B cell (primary cell): ENCODE measurements around the gene RBM23. TPM values are rescaled to one million over a fixed set of nuclear protein-coding genes. Genes with fewer than 3 reads are reported as not detected.

ENCODE experiments used
- ATAC-seq: fragments of 200-7000 bp; cut with Tn5 transposase; one replicate; pipeline ENCODE4 v1.10.0; 2021; ENCODE audit warnings: low read depth, mild to moderate bottlenecking, moderate number of reproducible peaks, moderate library complexity
- CTCF ChIA-PET: fragments of 350-600 bp; sonication (Branson Sonifier 250); formaldehyde crosslinking; loops from one replicate; lab custom pipeline; 2021; ENCODE audit warnings: antibody characterized with exemption, inconsistent platforms; lab: Charles Lee
- POLR2A ChIA-PET: fragments of 350-600 bp; sonication (Branson Sonifier 250); formaldehyde crosslinking; loops from one replicate; lab custom pipeline; 2021; ENCODE audit warnings: antibody characterized with exemption; lab: Charles Lee
- DNase-seq: peaks from one replicate; pipeline ENCODE4 v3.0.0; 2013
- H2AFZ ChIP-seq: 2 replicates; pipeline ENCODE4 v1.6.1; 2012; ENCODE audit warnings: mild to moderate bottlenecking, low read depth, low read length; ENCODE audit not compliant: insufficient read depth, poor library complexity, severe bottlenecking
- H3K27ac ChIP-seq, 2 donors: 1 replicate in 1 of 2; 2 replicates in 1 of 2; pipeline ENCODE4 v1.5.1; 2012 to 2013; ENCODE audit warnings: low read length in 2 of 2, mild to moderate bottlenecking in 2 of 2, moderate library complexity in 1 of 2
- H3K27me3 ChIP-seq, 4 experiments: fragments of 200-600 bp in 1 of 4; sonication (generic) in 1 of 4; replicated peaks in 1 of 4; 1 replicate in 2 of 4; 2 replicates in 2 of 4; pipeline versions ENCODE4 v1.6.1 to v1.7.0; 2013 to 2016; ENCODE audit warnings: low read length in 3 of 4, mild to moderate bottlenecking in 2 of 4, mixed read lengths in 1 of 4, moderate library complexity in 1 of 4; ENCODE audit not compliant: insufficient read depth in 4 of 4, control insufficient read depth in 3 of 4; ENCODE audit errors: control extremely low read depth in 1 of 4
- H3K36me3 ChIP-seq, 2 experiments: replicated peaks in 1 of 2; 1 replicate in 1 of 2; 2 replicates in 1 of 2; pipeline versions ENCODE4 v1.6.1 to v1.7.1; 2013; ENCODE audit warnings: low read length in 1 of 2; ENCODE audit not compliant: insufficient read depth in 2 of 2, control insufficient read depth in 1 of 2; ENCODE audit errors: control extremely low read depth in 1 of 2, extremely low read depth in 1 of 2
- H3K4me1 ChIP-seq, 2 donors: fragments of 200-600 bp in 1 of 2; sonication (generic) in 1 of 2; 1 replicate in 1 of 2; 2 replicates in 1 of 2; pipeline versions ENCODE4 v1.5.1 to v1.6.1; 2013 to 2017; ENCODE audit warnings: low read length in 2 of 2; ENCODE audit not compliant: control insufficient read depth in 2 of 2, insufficient read depth in 2 of 2
- H3K4me2 ChIP-seq: replicated peaks from 2 replicates; pipeline ENCODE3; 2012; ENCODE audit warnings: mild to moderate bottlenecking, low read depth, low read length; ENCODE audit not compliant: poor library complexity, severe bottlenecking
- H3K4me3 ChIP-seq, 5 experiments: fragments of 200-600 bp in 1 of 5; sonication (generic) in 1 of 5; 1 replicate in 3 of 5; 2 replicates in 2 of 5; pipeline versions ENCODE4 v1.5.1 to v1.7.0; 2011 to 2016; ENCODE audit warnings: low read length in 4 of 5, mild to moderate bottlenecking in 4 of 5, low read depth in 2 of 5, control low read depth in 1 of 5, moderate library complexity in 1 of 5; ENCODE audit not compliant: insufficient read depth in 1 of 5; ENCODE audit errors: control extremely low read depth in 1 of 5, extremely low read depth in 1 of 5
- H3K79me2 ChIP-seq: fragments of 200-600 bp; sonication (generic); one replicate; pipeline ENCODE4 v1.6.0; 2016; ENCODE audit warnings: low read length; ENCODE audit not compliant: control insufficient read depth, insufficient read depth
- H3K9ac ChIP-seq: fragments of 200-600 bp; sonication (generic); 2 replicates; pipeline ENCODE4 v1.6.1; 2017; ENCODE audit warnings: mild to moderate bottlenecking, low read length, moderate library complexity
- H3K9me3 ChIP-seq, 3 donors: one replicate each; pipeline versions ENCODE4 v1.6.1 to v1.7.1; 2013; ENCODE audit warnings: low read length in 2 of 3; ENCODE audit not compliant: control insufficient read depth in 2 of 3, insufficient read depth in 1 of 3; ENCODE audit errors: control extremely low read depth in 1 of 3
- H4K20me1 ChIP-seq: 2 replicates; pipeline ENCODE4 v1.6.0; 2012; ENCODE audit warnings: mild to moderate bottlenecking, low read length; ENCODE audit not compliant: insufficient read depth, control insufficient read depth, poor library complexity, severe bottlenecking
- H3K27ac Mint-ChIP-seq: one replicate; pipeline ENCODE4 v1.8.0; 2021; ENCODE audit warnings: mixed read lengths
- H3K27me3 Mint-ChIP-seq: one replicate; pipeline ENCODE4 v1.8.0; 2021; ENCODE audit warnings: mixed read lengths
- H3K4me1 Mint-ChIP-seq: one replicate; pipeline ENCODE4 v1.8.0; 2021; ENCODE audit warnings: mixed read lengths
- H3K4me3 Mint-ChIP-seq: one replicate; pipeline ENCODE4 v1.8.0; 2021; ENCODE audit warnings: mixed read lengths
- H3K9me3 Mint-ChIP-seq: one replicate; pipeline ENCODE4 v1.8.0; 2022; ENCODE audit warnings: mixed read lengths; ENCODE audit not compliant: insufficient read depth
- EZH2 ChIP-seq: IDR thresholded peaks from 2 replicates; pipeline ENCODE4 v1.6.1; 2012; ENCODE audit warnings: borderline replicate concordance, low read depth, mild to moderate bottlenecking, moderate library complexity, low read length; ENCODE audit not compliant: insufficient read depth, poor library complexity, severe bottlenecking
- whole genome bisulfite sequencing: methylation state at CpG from one replicate; pipeline ENCODE4 v1.1.5; 2013; ENCODE audit warnings: missing lambda C conversion rate; ENCODE audit not compliant: insufficient coverage; 5-methylcytosine and 5-hydroxymethylcytosine counted together
- intact Hi-C: fragments of 100-400 bp; cut with micrococcal nuclease; formaldehyde crosslinking; loops from one replicate; pipeline ENCODE4 v1.10.0; 2022
- polyA minus RNA-seq: library from RNA; depleted of rRNA, polyadenylated mRNA; stranded (reverse); fragments of >200 nt; gene quantifications from 2 replicates; pipeline ENCODE4 v1.2.3, GENCODE V29; 2012
- polyA plus RNA-seq: library from polyadenylated mRNA; depleted of rRNA; stranded (reverse); fragments of >200 nt; gene quantifications from 2 replicates; pipeline ENCODE4 v1.2.3, GENCODE V29; 2012
- total RNA-seq, 2 donors: library from RNA; stranded (reverse); fragments of 120-200 nt in 1 of 2; gene quantifications; 1 replicate in 1 of 2; 2 replicates in 1 of 2; pipeline versions ENCODE4 v1.2.3 to v1.2.4, GENCODE V29; 2013 to 2022
- TF ChIP-seq, protein P1 (sequence below): fragments of 200-600 bp; IDR thresholded peaks from one replicate; pipeline ENCODE4 v1.8.0; 2022; ENCODE audit warnings: antibody characterized with exemption, mild to moderate bottlenecking

Gene RBM23
- 165 and 188 TPM in 2 replicates for total RNA-seq
- total RNA-seq (2013): 116 TPM
- polyA plus RNA-seq: 60.7 and 114 TPM in 2 replicates
- 85.6 and 127 TPM in 2 replicates for polyA minus RNA-seq

DNA sequence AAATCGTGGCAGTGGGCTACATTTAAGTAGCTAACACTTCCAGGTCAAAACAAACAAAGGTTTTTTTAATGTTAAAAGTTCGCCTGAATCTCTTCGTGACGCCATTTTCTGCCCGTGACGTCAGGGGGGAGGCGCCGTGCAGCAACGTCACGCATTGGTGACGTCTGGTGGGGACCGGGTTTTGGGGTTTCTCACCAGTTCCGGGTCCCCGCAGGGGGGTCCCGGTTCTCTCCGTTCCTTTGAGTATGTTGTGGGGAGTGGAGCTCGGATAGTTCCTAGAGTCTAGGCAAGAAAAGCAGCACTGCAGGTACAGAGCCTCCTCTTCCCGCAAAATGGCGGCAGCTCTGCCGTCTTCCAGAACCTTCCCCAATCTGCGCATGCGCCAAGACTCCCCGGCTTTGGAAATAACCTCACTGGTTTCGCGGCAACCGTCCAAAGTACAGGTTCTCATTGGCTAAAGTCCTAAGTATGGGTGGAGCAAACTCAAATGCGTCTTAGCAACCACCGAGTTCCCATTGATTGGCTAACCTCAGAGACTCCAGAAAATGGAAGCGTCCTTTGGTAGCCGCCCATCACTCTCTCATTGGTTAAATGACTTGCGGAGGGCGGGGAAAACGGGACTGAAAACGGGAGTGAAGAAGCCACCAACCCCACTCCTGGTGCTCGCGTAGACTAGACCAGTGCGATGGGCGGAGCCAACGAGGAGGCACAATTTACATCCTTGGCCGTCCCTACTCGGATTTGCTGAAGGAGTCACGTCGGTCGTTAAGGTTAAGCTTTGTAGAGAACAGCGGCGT is at the start of gene RBM23:
TSS of gene RBM23 (minus strand) at position 346 of the 797 bp plus-strand sequence.
- Mint-ChIP-seq H3K9me3 (no peaks in the 10 kb centered on the region), H3K4me3 (peak within 1 kb of the TSS; percentile 93), H3K27ac (peak within 1 kb of the TSS; percentile 99), H3K4me1 (peaks cover 38% of the 10 kb centered on the region), H3K27me3 (no peaks in the 10 kb centered on the region)
- H2AFZ ChIP-seq: peak within 1 kb of the TSS; percentile 69
- ChIA-PET POLR2A (interaction anchor here (0.6 to 3.5 kb wide), 17 partner anchors 9 to 1848 kb away, joined by 3 to 22 read pairs (median 4); partner anchors contain the start of genes ACIN1, C14orf119, DAD1 and HAUS4), CTCF (interaction anchor here (0.5 to 4.9 kb wide), 18 partner anchors 8 to 363 kb away, joined by 3 to 40 read pairs (median 4); partner anchors contain the start of genes AJUBA, HAUS4, LRP10 and PRMT5)
- TF ChIP-seq, protein P1, sequence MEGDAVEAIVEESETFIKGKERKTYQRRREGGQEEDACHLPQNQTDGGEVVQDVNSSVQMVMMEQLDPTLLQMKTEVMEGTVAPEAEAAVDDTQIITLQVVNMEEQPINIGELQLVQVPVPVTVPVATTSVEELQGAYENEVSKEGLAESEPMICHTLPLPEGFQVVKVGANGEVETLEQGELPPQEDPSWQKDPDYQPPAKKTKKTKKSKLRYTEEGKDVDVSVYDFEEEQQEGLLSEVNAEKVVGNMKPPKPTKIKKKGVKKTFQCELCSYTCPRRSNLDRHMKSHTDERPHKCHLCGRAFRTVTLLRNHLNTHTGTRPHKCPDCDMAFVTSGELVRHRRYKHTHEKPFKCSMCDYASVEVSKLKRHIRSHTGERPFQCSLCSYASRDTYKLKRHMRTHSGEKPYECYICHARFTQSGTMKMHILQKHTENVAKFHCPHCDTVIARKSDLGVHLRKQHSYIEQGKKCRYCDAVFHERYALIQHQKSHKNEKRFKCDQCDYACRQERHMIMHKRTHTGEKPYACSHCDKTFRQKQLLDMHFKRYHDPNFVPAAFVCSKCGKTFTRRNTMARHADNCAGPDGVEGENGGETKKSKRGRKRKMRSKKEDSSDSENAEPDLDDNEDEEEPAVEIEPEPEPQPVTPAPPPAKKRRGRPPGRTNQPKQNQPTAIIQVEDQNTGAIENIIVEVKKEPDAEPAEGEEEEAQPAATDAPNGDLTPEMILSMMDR: no peak
- TF ChIP-seq EZH2: no peak
- peaks cover 4 to 25% of the 10 kb centered on the region in 2 experiments for H3K36me3 ChIP-seq
- peak; percentile 100 for DNase-seq
- H3K4me1 ChIP-seq: peaks cover 16 to 28% of the 10 kb centered on the region in 2 donors
- WGBS: under 1% methylated on average over 45 of the region's 46 CpGs
- ATAC-seq: peak; percentile 87
- peak within 1 kb of the TSS; percentile 72 to 98 (median 96) for H3K4me3 ChIP-seq
- H3K27me3 ChIP-seq: no peaks in the 10 kb centered on the region
- peaks cover 45% of the 10 kb centered on the region for H3K79me2 ChIP-seq
- peaks cover 5% of the 10 kb centered on the region for H4K20me1 ChIP-seq
- H3K9me3 ChIP-seq: no peaks in the 10 kb centered on the region
- intact Hi-C loops: loop anchor here (1.0 to 5.0 kb wide), 7 partner anchors 10 to 330 kb away; partner anchors contain the start of genes DAD1, HAUS4, LRP10 and OXA1L
- H3K9ac ChIP-seq: peak within 1 kb of the TSS; percentile 80
- H3K27ac ChIP-seq: peak within 1 kb of the TSS; percentile 98 to 99
- H3K4me2 ChIP-seq: peak within 1 kb of the TSS; percentile 80
